Loucy (cell line): Measurements from ENCODE around the gene HES2.

Experiments
- H2AFZ ChIP-seq: fragments of 200-600 bp; sonication (generic); 2 replicates; pipeline ENCODE4 v1.6.0; 2016; ENCODE audit warnings: antibody characterized with exemption, mild to moderate bottlenecking, low read length, moderate library complexity
- H3F3A ChIP-seq: fragments of 200-600 bp; 2 replicates; pipeline ENCODE4 v1.6.0; 2016; ENCODE audit warnings: antibody characterized with exemption, low read depth, mild to moderate bottlenecking
- H3K27me3 ChIP-seq: fragments of 200-600 bp; sonication (generic); 2 replicates; pipeline ENCODE4 v1.6.1; 2014; ENCODE audit warnings: low read length, mild to moderate bottlenecking; ENCODE audit not compliant: insufficient read depth, poor library complexity, severe bottlenecking
- H3K36me3 ChIP-seq: fragments of 200-600 bp; sonication (generic); 2 replicates; pipeline ENCODE4 v1.6.1; 2016; ENCODE audit warnings: low read length; ENCODE audit not compliant: insufficient read depth
- H3K4me1 ChIP-seq: fragments of 200-600 bp; sonication (generic); 2 replicates; pipeline ENCODE4 v1.5.1; 2014; ENCODE audit warnings: low read length, mild to moderate bottlenecking; ENCODE audit not compliant: insufficient read depth, poor library complexity, severe bottlenecking
- H3K4me2 ChIP-seq: fragments of 200-600 bp; sonication (generic); 2 replicates; pipeline ENCODE4 v1.6.0; 2014; ENCODE audit warnings: antibody characterized with exemption, low read length, low read depth, mild to moderate bottlenecking; ENCODE audit not compliant: poor library complexity, severe bottlenecking
- H3K4me3 ChIP-seq: fragments of 200-600 bp; sonication (generic); 2 replicates; pipeline ENCODE4 v1.5.1; 2014; ENCODE audit warnings: low read length, mild to moderate bottlenecking, mixed read lengths; ENCODE audit not compliant: poor library complexity, severe bottlenecking
- H3K79me2 ChIP-seq: fragments of 200-600 bp; sonication (generic); 2 replicates; pipeline ENCODE4 v1.6.1; 2014; ENCODE audit warnings: low read length; ENCODE audit not compliant: insufficient read depth
- H3K9ac ChIP-seq: fragments of 200-600 bp; sonication (generic); 2 replicates; pipeline ENCODE4 v1.6.0; 2014; ENCODE audit warnings: mild to moderate bottlenecking, low read depth, low read length, moderate library complexity; ENCODE audit not compliant: poor library complexity, severe bottlenecking
- H3K9me2 ChIP-seq: fragments of 200-600 bp; sonication (generic); replicated peaks from 2 replicates; pipeline ENCODE4 v1.6.1; 2016; ENCODE audit warnings: low read depth, low read length, mixed read lengths
- H3K9me3 ChIP-seq: fragments of 200-600 bp; sonication (generic); 2 replicates; pipeline ENCODE4 v1.6.1; 2014; ENCODE audit warnings: mild to moderate bottlenecking, antibody characterized with exemption, low read length, low read depth; ENCODE audit not compliant: insufficient read depth
- H4K20me1 ChIP-seq: fragments of 200-600 bp; sonication (generic); 2 replicates; pipeline ENCODE4 v1.6.0; 2014; ENCODE audit warnings: antibody characterized with exemption, low read length, mild to moderate bottlenecking; ENCODE audit not compliant: insufficient read depth, poor library complexity, severe bottlenecking
- CTCF ChIP-seq: fragments of 200-600 bp; sonication (generic); conservative IDR thresholded peaks from 2 replicates; pipeline ENCODE4 v1.5.1; 2014; ENCODE audit warnings: mild to moderate bottlenecking, antibody characterized with exemption, low read length
- EZH2phosphoT487 ChIP-seq: fragments of 200-600 bp; IDR thresholded peaks from 2 replicates; pipeline ENCODE4 v1.6.1; 2018; ENCODE audit warnings: antibody characterized with exemption, mild to moderate bottlenecking, moderate library complexity, borderline replicate concordance

The HES2 gene

GRCh38 chr1:6416906-6417305 lies 2.8 kb downstream of the HES2 start:
- Histone ChIP-seq H3K9ac (no peak overlapping the region), H3K9me2 (no peaks in the 10 kb centered on the region), H3K4me1 (peaks cover 4% of the 10 kb centered on the region), H3K4me3 (no peak overlapping the region), H3K27me3 (no peaks in the 10 kb centered on the region), H3K9me3 (no peaks in the 10 kb centered on the region), H3K36me3 (no peaks in the 10 kb centered on the region), H2AFZ (no peak overlapping the region), H3K4me2 (no peak overlapping the region), H4K20me1 (no peaks in the 10 kb centered on the region), H3K79me2 (no peaks in the 10 kb centered on the region), H3F3A (no peaks in the 10 kb centered on the region)
- TF ChIP-seq CTCF (no peak), EZH2phosphoT487 (no peak)

DNA sequence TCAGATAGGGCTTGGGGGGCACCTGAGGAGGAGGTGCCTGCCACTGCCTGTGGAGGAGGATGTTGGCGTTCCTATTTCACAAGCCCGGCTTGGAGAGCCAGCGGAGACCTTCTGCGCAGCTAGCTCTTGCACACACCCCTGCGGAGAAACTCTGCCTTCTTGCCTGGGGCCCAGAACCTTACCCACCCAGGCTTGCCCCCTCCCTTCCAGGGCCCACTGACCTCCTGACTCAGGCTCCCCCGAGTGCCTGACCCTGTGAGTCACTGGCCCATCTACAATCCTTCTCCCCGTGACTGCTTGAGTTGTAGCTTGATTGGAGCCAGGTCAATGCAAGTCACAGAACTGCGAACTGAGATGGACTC lies 3.4 kb downstream of the HES2 start:
- Histone ChIP-seq H3K79me2 (no peaks in the 10 kb centered on the region), H3K4me3 (no peak overlapping the region), H3K27me3 (no peaks in the 10 kb centered on the region), H4K20me1 (no peaks in the 10 kb centered on the region), H3K9me3 (no peaks in the 10 kb centered on the region), H3K9me2 (no peaks in the 10 kb centered on the region), H3K4me2 (no peak overlapping the region), H3F3A (no peaks in the 10 kb centered on the region), H3K9ac (no peak overlapping the region), H3K36me3 (no peaks in the 10 kb centered on the region), H2AFZ (no peak overlapping the region), H3K4me1 (peaks cover 4% of the 10 kb centered on the region)
- no peak for TF ChIP-seq EZH2phosphoT487
- TF ChIP-seq CTCF: no peak

- Histone ChIP-seq H3F3A (no peaks in the 10 kb centered on the region), H3K27me3 (no peaks in the 10 kb centered on the region), H3K79me2 (no peaks in the 10 kb centered on the region), H3K36me3 (no peaks in the 10 kb centered on the region), H3K4me3 (peak overlapping the region; percentile 41), H2AFZ (peak overlapping the region; percentile 71; the same call in 1 of the 2 replicates), H3K9me2 (no peaks in the 10 kb centered on the region), H3K9me3 (no peaks in the 10 kb centered on the region), H3K4me2 (peak overlapping the region; percentile 56), H4K20me1 (no peaks in the 10 kb centered on the region), H3K9ac (no peak overlapping the region), H3K4me1 (peaks cover 4% of the 10 kb centered on the region)
- TF ChIP-seq EZH2phosphoT487 (no peak), CTCF (no peak)
Measured at GRCh38 chr1:6414881-6415626, 4.7 kb downstream of the HES2 start.
